HFFc6 (cell line): ENCODE data around the gene SLC44A4. TPM values are rescaled to one million over a fixed set of nuclear protein-coding genes. Genes with fewer than 3 reads are reported as not detected.

Experiments
- DNase-seq: peaks from one replicate; pipeline ENCODE4 v3.0.0-alpha.2; 2018
- H3K27ac Mint-ChIP-seq: 2 replicates; pipeline ENCODE4 v1.8.0; 2020; ENCODE audit warnings: mild to moderate bottlenecking, mixed read lengths
- H3K27me3 Mint-ChIP-seq: 2 replicates; pipeline ENCODE4 v1.8.0; 2021; ENCODE audit warnings: mild to moderate bottlenecking, moderate library complexity, mixed read lengths; ENCODE audit not compliant: insufficient read depth
- H3K36me3 Mint-ChIP-seq: 2 replicates; pipeline ENCODE4 v1.8.0; 2021; ENCODE audit warnings: low read depth, mixed read lengths
- H3K4me1 Mint-ChIP-seq: 2 replicates; pipeline ENCODE4 v1.8.0; 2020; ENCODE audit warnings: low read depth, mixed read lengths
- H3K4me3 Mint-ChIP-seq: 2 replicates; pipeline ENCODE4 v1.8.0; 2020; ENCODE audit warnings: mild to moderate bottlenecking, moderate library complexity, mixed read lengths
- H3K9me3 Mint-ChIP-seq: 2 replicates; pipeline ENCODE4 v1.8.0; 2020; ENCODE audit warnings: mild to moderate bottlenecking, mixed read lengths
- total RNA-seq, 6 experiments: library from RNA; stranded (reverse); fragmentation: NEBNext Ultra II Directional; extraction: Animal tissue kit (Norgen Biotek cat#: 25700); gene quantifications; 2 replicates in 1 of 6; 3 replicates in 5 of 6; pipeline ENCODE4 v1.2.3, GENCODE V29; 2021
- TF ChIP-seq, protein P1 (sequence below): fragments of 200-600 bp; sonication (generic); IDR thresholded peaks from 2 replicates; pipeline ENCODE4 v1.5.0; 2021; ENCODE audit warnings: antibody characterized with exemption, mild to moderate bottlenecking

Gene SLC44A4
- total RNA-seq, 6 experiments from 2014 or later, result 0.10 TPM; not detected in 5

GRCh38 chr6:31887173-31888007 is 8.6 kb upstream of the SLC44A4 start:
- TF ChIP-seq, protein P1, sequence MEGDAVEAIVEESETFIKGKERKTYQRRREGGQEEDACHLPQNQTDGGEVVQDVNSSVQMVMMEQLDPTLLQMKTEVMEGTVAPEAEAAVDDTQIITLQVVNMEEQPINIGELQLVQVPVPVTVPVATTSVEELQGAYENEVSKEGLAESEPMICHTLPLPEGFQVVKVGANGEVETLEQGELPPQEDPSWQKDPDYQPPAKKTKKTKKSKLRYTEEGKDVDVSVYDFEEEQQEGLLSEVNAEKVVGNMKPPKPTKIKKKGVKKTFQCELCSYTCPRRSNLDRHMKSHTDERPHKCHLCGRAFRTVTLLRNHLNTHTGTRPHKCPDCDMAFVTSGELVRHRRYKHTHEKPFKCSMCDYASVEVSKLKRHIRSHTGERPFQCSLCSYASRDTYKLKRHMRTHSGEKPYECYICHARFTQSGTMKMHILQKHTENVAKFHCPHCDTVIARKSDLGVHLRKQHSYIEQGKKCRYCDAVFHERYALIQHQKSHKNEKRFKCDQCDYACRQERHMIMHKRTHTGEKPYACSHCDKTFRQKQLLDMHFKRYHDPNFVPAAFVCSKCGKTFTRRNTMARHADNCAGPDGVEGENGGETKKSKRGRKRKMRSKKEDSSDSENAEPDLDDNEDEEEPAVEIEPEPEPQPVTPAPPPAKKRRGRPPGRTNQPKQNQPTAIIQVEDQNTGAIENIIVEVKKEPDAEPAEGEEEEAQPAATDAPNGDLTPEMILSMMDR, result no peak
- Mint-ChIP-seq H3K4me3 (no peak overlapping the region), H3K4me1 (peaks cover 4% of the 10 kb centered on the region), H3K27me3 (no peaks in the 10 kb centered on the region), H3K9me3 (no peaks in the 10 kb centered on the region), H3K27ac (no peak overlapping the region), H3K36me3 (peaks cover 29% of the 10 kb centered on the region)
- no peak for DNase-seq

DNA sequence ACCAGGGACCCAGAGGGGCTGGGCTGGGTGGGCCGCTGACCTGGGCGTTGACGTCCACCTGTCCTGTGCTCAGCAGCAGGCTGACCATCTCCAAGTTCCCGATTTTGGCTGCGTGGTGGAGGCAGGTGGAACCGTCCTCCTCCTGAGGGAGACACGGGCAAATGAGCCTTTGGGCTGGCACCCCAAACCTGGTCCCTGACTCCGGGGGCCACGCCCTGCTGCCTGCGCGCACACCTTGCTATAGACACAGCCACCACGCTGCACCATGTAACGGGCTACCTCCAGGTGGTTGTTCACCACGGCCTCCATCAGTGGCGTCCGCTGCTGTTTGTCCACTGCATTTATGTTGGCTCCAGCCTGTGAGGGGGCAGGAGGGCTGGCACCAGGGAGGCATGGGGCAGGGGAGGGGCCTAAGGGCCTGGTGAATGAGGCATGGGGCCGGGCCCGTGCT is 7.8 kb upstream of the SLC44A4 start:
- no peak for DNase-seq
- peaks cover 8% of the 10 kb centered on the region for H3K4me1 Mint-ChIP-seq
- H3K27ac Mint-ChIP-seq, result no peak overlapping the region
- no peak overlapping the region for H3K4me3 Mint-ChIP-seq
- H3K9me3 Mint-ChIP-seq, result no peaks in the 10 kb centered on the region
- peaks cover 27% of the 10 kb centered on the region for H3K36me3 Mint-ChIP-seq
- no peaks in the 10 kb centered on the region; the same call in 1 of the 2 replicates for H3K27me3 Mint-ChIP-seq
- TF ChIP-seq, protein P1, result no peak

DNA sequence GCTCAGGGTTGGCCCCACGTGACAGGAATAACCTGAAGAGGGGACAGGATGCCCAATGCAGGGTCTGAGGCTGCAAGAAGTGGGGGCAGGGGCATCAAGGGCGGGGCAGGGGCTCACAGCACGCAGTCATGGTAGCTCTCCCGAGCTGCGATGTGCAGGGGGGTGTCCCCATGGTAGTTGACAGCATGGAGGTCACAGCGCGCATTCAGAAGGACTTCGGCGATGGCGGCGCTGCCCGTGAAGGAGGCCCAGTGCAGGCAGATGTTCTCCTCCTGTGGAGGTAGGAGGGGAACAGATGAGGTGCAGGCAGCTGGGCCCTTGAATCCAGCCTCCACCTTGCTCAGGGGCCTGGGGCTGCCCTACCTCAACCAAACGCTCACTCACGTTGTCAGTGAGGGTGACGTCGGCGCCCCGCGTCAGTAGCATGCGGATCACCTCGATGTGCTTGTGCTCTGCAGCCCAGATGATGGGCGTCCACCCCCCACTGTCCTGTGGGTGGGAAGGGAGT is 5.8 kb upstream of the SLC44A4 start:
- Mint-ChIP-seq H3K4me3 (no peak overlapping the region), H3K9me3 (no peaks in the 10 kb centered on the region), H3K4me1 (peaks cover 8% of the 10 kb centered on the region), H3K27me3 (no peaks in the 10 kb centered on the region; the same call in 1 of the 2 replicates), H3K36me3 (peaks cover 29% of the 10 kb centered on the region), H3K27ac (no peak overlapping the region)
- no peak for DNase-seq
- TF ChIP-seq, protein P1, result no peak

DNA sequence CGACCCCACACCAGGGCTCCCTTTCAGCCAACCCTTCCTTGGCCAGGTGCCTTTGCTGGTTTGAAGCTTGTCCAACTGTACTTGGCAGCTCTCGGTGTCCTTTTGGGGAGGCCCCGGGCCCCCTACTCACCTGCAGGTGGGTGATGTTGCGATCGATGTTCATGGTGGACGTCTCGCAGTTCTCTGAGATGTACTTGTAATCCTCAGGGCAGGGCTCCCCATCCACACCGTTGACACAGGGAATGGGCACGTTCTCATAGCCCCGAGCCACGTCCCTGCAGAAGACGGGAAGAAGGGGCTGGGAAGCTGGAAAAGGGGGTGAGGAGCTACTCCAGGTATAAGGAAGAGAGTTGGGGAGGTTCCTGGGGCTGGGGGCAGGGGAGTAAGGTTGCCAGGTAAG is 4.9 kb upstream of the SLC44A4 start:
- peaks cover 30% of the 10 kb centered on the region for H3K36me3 Mint-ChIP-seq
- TF ChIP-seq, protein P1, result no peak
- no peak overlapping the region for H3K4me3 Mint-ChIP-seq
- no peak for DNase-seq
- no peaks in the 10 kb centered on the region for H3K9me3 Mint-ChIP-seq
- H3K4me1 Mint-ChIP-seq, result peaks cover 8% of the 10 kb centered on the region
- H3K27ac Mint-ChIP-seq, result no peak overlapping the region
- no peaks in the 10 kb centered on the region; the same call in 1 of the 2 replicates for H3K27me3 Mint-ChIP-seq

GRCh38 chr6:31882344-31882743 is 3.5 kb upstream of the SLC44A4 start:
- no peak for DNase-seq
- TF ChIP-seq, protein P1, result no peak

More at GRCh38 chr6:31882344-31882743, 3.5 kb upstream of the SLC44A4 start:
- Mint-ChIP-seq H3K27me3 (no peaks in the 10 kb centered on the region; the same call in 1 of the 2 replicates), H3K36me3 (peaks cover 30% of the 10 kb centered on the region), H3K9me3 (no peaks in the 10 kb centered on the region), H3K4me3 (no peak overlapping the region), H3K4me1 (peaks cover 8% of the 10 kb centered on the region), H3K27ac (no peak overlapping the region)
